Activated CD4-positive, CD25-positive, alpha-beta regulatory T cell (primary cell): ENCODE data around the gene ADARB2.
"Not testable (repeated sequence)": the region's sequence is repeated elsewhere in the genome, so short reads cannot be mapped to it uniquely, and the experiment has no call there.

Source experiments
- DNase-seq, 4 experiments: peaks; one replicate each; lab custom pipeline; 2025; lab: John Stamatoyannopoulos, UW

ADARB2 gene

DNA sequence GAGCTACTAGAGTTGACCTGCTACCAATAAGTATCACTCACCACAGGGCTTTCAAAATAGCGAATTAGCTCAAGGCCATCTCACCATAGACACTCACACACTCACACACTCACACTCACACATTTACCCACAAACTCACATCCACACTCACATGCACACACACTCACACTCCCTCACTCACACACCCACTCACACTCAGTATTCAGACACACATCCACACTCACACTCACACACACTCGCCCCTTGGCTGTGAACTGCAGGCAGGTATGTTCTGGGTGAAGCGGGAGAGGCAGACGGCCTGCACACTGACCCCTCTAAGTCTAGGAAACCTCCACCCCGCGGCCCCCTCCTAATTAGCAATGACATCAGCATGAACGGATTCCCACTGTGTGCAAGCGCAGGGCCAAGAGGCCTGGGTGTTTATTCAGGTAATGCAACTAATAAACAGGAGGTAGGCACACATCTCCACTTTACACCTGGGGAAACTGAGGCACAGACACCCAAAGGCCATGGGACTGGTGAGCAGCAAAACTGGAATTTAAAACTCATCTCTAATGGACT, 94.6 kb downstream of the ADARB2 start:
- DNase-seq: no peak

DNA sequence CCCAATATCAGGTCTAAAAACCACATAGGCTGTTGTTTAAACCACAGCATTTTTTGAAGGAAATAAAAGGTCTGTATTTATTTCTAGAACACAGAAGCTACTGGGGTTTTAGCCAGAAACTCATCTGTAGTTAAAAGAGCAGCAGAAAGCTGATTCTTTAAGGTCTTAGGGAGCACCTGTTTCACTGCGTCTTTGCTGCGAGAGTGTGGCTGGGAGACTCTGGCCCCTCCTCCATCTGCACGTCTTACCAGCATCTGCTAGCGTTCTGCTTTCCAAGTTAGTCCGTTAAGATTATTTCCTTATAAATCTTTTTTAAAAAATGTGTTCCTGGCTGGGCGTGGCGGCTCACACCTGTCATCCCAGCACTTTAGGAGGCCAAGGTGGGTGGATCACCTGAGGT, 95.9 kb downstream of the ADARB2 start:
- DNase-seq: no peak

DNA sequence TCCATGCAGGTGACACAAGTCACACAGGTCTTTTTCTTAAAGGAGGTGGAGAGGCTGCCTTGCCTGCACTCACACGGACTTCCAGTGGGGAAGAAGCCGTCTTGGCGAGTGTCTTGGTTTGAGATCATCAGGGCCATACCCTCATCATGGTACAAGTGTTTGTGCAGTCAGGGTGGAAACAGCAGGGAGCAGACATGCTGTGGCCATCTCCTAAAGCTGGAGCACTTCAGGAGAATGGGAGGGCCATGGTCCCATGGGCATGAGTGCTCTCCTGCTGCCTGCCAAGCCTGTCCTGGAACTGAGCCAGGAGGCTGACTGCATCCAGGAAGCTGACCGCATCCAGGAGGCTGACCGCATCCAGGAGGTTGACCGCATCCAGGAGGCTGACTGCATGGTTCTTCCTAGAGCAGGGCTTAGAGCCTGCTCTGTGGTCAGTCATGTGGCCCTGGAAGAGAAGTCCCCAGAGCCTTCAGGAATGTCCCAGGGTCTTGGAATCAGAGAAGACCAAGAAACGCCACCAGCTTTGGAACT, 98.4 kb downstream of the ADARB2 start:
- no peak for DNase-seq

DNA sequence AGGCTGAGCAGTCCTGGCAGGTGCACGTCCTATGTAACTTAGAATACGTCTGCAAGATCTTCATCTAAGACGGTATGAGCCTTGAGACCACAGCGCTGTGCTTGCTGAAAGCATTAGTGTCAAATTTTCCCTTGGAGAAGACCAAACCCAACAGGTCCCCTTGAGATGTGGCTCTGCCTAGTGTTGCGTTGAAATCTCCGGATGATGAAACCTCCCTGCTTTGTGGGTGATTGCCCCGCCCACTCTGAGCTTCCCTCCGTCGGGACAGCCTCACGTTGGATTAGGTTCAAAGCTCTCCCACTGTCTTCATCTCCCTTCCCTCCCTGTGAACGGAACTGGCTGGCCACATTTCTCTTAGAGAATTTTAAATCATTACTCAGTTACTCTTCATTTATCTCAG, 102.0 kb downstream of the ADARB2 start:
- no peak for DNase-seq

DNA sequence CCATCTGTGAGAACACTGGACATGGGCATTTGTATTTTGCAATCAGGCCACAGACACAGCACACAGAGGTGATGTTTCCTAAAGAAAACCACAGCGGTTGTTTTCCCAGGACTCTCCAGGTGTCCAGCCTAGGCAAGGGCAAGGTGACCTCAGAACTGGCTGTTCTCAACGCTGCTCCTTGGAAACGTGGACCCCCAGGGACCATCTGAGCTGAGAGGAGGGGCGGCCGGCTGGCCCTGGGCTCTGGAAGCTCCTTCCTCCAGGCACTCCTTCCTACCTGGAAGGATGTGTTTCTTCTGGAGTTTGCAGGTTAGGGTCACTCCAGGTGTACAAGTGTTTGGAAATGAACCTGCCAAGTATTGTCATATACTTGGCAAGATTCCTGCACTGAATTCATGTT, 103.1 kb downstream of the ADARB2 start:
- DNase-seq: no peak

DNA sequence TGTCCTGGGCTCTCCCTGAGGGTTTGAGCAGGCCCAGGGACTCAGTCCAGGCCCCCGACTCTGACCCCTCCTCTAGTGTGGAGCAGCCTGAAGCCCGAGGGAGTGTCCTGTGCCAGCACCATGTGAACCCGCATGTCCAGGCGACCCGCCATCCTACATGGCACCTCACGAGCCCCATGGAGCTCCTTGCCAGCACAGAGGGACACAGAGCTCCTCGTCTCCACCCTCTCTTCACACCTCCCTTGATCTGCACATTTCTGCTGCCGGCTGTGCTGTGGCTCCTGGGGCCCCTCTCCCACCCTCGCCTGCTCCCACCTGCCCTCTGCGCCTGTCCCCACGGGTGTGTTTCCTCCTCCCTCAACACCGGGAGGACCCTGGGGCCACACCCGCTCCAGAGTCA, 103.5 kb downstream of the ADARB2 start:
- DNase-seq: no peak

DNA sequence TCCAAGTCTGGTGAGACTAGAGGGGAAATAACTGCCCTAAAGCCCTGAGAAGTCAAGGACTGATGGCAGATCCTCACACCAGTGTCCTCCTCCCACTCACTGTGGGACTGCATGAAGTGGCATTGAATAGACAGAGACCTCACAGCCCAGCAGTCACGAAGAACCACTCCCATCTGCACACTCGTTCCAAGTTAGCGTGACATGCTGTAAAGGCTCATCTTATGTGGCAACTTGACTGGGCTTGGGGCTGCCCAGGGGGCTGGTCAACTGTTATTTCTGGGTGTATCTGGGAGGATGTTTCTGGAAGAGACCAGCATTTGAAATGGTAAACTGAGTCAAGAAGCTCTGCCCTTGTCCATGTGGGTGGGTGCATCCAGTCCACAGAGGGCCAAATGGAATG, 104.7 kb downstream of the ADARB2 start:
- no peak for DNase-seq

DNA sequence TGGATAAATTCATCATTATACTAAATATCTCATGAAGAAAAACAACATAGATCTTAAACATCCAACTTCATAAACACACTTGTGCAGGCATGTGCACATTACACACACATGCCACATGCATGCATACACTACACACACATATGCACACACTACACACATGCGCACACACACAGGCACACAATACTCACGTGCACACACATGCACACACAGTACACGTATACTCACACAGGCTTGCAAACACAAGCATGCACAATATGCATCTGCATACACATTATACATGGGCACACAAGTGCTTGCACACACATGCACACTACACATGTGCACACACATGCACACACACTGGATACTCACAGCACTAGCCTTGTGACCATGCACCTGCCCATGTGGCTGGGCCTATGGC, 105.2 kb downstream of the ADARB2 start:
- no peak for DNase-seq

DNA sequence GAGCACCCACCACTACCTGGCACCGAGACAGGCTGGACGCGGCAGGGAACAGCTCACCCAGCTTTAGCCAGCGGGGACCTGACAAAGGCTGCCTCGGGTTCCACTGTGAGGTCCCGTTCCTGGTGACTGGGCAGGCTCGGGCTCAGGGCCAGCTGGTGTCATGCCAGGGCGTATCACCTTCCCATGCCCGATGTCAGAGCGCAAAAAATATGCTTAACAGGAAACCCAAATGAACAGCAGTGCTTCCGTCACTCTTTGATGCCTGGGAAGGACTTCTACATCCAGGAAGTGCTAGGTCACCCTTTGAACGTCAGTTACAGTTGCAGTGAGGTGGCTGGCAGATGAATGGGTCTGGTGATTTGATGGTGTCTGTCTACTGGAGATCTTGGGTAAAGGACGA, 106.0 kb downstream of the ADARB2 start:
- no peak for DNase-seq

DNA sequence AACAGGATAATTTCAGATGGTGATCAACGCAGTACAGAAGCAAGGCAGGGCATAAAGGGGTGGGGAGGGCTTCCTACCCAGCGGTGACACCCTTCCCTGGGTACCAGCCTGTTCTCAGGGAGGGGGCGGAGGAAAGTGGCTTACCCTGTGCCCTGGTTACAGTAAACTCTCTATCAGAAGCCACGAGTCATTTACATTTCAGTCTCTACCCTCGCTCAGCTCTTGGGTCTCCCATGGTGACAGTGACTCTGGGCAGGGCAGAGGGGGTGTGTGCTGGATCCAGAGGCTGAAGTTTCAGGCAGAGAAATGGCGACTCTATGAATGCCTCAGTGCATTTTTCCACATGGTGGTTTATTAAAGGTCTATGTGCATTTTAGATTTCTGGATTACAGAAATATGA, 107.0 kb downstream of the ADARB2 start:
- no peak for DNase-seq

DNA sequence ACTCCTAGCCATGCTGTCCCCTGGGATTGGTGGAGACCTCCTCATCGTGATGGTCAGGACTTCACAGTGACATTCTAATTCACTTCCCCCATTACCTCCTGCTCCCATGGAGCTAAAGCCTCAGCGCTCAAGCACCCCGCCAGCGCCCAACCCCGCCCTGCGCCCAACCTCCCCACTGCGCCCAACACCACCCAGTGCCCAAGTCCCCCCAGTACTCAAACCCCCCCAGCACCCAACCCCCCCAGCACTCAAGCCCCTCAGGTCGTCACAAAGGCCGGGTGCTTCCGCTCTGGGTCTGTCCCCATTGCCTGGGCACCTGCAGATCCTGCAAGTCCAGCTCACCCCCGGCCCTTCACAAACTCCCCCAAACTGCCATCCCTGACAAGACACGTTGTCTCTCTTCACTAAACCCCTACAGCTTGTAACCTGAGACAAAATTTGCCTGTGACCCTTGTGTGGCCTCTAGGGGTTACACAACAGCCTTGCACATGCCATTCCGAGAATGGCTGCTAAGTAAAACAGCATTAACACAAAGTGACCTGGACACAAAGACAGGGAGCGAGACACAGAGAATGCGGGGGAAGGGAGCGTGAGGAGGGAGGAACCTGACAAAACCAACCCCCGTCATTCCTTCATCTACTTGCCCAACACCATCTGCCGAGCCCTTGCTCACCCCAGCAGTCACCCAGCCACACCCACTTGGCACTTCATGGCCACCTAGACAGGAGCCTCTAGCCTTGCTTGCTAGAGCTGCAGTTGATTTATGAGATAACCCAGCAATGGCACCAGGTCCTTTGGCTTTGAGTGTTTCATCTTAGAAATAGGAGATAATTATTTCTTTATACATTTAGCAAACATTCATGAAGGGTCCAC, 107.8 kb downstream of the ADARB2 start:
- DNase-seq: no peak

DNA sequence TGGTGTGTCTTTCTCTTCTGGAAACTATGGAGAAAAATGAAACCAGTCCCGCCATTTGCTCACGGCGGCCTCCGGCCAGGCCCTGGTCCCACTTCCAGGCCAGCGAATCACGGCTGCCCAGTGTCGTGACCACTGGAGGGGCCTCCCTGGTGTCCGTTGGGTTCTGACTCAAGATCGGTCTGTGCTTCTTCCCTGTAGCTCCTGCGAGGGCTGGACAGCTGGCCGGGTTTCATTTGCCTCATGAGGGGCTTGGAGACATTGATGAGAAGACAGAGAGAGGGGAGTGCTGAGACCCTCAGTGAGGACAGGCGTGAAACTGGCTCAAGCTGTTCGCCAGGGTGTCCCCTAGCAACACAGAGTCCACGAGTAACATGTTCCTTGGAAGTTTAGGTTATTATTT, 108.6 kb downstream of the ADARB2 start:
- no peak for DNase-seq

DNA sequence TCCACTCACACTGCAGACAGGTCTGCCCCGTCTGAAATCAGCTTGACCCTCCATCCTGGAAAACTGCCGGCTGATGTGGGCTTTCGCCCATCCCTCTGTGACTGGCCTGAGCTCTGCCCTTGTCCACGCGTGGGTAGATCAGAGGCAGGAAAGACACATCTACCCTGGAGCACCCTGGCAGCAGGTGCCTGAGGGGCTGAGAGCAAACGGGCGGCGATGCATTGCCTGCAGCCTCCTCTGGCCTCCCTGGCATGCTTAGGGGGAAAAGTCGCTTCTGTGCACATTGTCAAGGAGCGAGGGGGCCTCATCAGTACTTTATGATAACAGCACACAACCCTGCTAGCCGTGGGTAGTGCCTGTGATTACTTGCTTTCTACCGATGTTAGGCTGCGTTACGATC, 109.4 kb downstream of the ADARB2 start:
- DNase-seq: no peak

DNA sequence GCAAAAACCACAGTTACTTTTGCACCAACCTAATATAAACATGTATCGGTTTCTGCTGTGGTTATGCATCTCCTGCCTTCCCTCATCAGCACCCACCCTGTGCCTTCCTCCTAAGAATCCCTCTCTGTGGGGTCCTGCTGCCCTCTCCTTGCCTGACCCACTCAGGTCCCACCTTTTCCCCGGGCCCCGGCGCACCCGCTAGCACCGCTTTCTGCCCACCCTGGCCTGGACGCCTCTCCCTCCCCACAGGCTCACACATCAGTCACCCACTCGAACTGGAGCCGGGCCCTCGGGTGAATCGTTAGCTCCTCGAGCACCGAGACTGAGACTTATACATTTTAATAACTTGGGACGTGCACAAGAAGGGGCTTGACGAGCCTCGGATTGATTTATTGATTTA, 110.5 kb downstream of the ADARB2 start:
- no peak for DNase-seq

DNA sequence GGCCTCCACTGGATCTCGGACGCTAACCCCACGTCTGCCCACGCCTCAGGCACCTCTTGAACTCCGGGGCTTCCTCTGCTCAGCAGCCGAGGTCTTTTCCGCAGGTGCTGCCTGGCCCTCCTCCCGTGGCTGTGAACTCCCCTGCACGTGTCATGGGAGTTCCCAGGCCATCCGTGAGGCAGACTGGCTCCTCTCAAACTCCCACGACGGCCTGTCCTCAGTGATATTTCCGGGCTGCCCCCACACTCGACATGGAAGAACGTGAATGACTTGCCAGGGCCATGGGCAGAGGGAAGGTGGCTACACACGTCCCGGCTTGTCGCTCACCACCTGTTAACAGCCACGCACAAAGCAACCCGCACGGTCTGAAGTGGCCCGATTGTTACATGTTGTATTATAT, 110.9 kb downstream of the ADARB2 start:
- no peak for DNase-seq

DNA sequence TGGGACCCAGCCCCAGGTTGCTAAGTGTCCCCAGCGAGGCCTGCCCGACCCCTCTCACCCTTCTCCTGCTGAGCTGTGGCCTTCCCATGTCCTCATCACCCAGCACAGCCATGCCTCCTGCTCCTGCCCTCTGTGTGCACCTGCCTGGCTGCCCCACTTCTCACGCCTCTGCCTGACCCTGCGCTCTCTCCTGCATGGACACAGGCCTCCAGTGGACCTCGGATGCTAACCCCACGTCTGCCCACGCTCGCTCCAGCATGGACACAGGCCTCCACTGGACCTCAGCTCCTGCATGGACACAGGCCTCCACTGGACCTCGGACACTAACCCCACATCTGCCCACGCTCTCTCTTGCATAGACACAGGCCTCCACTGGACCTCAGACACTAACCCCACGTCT, 111.6 kb downstream of the ADARB2 start:
- DNase-seq: no peak

DNA sequence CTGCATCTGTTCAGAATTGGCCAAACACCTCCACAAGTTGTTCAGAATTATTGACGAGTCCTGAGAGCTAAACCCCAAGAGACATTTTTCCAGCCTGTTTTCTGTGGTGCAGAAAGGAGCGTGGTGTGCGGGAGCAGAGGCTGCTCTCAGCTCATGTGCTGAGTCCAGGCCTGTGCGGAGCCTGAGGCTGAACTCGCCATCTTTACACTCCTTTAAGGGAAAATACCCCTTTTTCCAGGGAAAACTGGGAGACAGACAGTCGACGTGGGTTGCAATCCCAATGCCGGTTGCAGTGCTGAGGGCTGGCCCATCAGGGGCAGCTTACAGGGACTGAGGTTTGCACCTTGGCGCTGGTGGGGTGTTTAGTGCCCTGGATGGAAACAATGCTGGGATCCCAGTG, 112.2 kb downstream of the ADARB2 start:
- no peak for DNase-seq

DNA sequence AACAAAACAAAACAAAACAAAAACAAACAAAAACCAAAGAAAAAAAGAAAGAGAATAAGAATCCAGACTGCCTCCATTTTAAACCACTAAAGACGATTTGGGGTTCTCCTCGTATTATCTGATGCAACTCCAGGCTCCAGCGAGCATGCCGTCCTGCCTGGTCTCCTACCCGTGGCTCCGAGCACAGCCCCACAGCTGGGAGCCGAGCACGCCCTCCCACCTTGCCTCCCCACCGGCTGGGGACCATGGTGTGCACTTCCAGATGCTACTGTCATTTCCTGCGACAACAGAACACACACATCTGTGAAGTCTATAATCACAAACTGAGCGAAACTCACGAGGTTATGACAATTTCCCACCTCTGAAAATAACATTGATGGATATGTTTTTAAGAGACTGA, 113.1 kb downstream of the ADARB2 start:
- DNase-seq: no peak

DNA sequence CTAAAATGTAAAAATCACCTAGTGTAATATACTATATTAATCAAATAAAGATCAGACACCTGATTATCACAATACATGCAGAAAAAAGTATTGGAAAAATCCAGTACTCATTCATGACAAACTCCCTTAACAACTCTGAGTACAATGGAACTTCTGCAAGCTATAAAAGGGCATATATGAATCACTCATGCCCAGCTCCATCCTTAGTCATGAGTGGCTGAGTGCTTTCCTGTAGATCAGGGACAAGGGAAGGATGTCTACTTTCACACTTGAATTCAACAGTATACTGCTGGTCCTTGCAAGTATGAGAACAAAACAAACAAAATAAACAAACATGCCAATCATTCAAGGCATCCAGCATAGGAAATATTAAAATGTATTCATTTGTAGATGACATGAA, 116.5 kb downstream of the ADARB2 start:
- no peak for DNase-seq

DNA sequence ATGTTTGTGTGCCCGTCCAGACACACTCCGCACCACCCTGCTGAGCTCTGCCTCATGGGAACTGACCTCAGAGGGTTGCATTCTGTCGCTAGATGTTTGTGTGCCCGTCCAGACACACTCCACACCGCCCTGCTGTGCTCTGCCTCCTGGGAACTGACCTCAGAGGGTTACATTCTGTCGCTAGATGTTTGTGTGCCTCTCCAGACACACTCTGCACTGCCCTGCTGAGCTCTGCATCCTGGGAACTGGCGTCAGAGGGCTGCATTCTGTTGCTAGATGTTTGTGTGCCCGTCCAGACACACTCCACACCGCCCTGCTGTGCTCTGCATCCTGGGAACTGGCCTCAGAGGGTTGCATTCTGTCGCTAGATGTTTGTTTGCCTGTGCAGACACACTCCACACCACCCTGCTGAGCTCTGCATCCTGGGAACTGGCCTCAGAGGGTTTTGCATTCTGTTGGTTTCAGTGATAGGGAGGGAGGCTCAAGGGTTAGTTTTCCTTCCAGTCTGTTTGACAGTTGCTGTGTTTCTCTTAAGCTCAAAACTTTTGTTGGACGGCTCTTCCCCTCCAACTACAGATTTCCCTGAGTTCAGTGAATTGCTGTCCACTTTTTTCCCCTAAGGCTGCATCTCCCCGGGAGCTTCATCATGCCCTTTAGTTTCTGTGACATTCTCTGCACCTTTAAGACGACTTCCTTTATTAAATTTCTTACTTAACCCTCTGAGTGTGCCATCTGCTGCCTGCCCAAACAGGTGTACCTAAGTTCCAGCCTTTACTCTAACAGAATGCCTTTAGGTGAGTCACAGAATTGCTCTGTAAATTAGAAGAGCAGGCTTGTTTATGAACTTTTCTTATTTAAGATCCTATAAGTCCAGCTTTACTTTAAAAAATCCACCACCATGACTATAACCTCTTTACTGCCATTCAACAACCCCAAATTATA, 119.7 kb downstream of the ADARB2 start:
- not testable (repeated sequence) for DNase-seq

DNA sequence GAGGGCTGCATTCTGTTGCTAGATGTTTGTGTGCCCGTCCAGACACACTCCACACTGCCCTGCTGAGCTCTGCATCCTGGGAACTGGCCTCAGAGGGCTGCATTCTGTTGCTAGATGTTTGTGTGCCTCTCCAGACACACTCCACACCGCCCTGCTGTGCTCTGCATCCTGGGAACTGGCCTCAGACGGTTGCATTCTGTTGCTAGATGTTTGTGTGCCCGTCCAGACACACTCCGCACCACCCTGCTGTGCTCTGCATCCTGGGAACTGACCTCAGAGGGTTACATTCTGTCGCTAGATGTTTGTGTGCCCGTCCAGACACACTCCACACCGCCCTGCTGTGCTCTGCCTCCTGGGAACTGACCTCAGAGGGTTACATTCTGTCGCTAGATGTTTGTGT, 120.6 kb downstream of the ADARB2 start:
- DNase-seq: not testable (repeated sequence)

DNA sequence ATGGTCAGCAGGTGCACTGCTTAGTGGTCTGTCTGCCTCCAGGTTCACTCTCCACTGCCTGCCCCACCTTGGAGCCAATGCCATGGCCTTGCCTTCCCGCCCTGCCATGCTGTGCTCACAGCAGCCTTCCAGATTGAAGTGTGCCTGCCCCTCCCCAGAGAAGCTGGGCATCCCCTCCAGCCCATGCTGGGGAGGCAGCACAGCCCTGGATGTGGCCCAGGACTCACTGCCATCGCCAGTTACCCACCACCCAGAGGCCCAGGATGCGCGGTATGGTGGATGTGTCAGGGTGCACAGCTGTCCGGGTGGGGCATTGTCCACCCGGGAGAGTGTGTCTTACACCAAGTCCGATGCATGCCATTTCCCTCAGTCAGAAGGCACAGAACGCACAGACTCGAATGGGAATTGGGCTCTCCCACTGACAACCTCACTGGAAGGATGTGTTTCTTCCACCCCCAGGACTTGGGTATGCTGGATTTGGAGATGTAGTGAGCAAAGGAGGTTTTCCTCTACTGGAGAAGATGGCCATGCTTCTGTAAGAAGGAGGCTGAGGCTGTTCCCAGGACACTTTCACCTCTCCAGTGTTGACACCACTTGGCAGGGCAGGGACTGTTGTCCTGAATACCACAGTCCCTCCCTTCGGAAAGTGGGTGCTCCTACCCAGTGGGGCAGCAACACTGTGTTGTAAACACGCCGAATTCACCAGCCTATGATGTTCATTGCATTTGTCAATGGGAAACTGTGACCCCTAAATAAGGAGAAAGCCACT, 122.0 kb downstream of the ADARB2 start:
- DNase-seq: no peak
